Endodermal cell (in vitro differentiated cells): ENCODE results near the gene SPPL2A. TPM values are rescaled to one million over a fixed set of nuclear protein-coding genes. Genes with fewer than 3 reads are reported as not detected.
"Not testable (repeated sequence)": the region's sequence is repeated elsewhere in the genome, so short reads cannot be mapped to it uniquely, and the experiment has no call there.

ENCODE experiments used
- DNase-seq: peaks from one replicate; pipeline ENCODE4 v3.0.0-alpha.2; 2017
- H3K27ac ChIP-seq: 2 replicates; pipeline ENCODE4 v1.5.1; 2013; ENCODE audit warnings: mild to moderate bottlenecking, low read depth, low read length, moderate library complexity
- H3K27me3 ChIP-seq: 2 replicates; pipeline ENCODE4 v1.6.1; 2013; ENCODE audit warnings: mild to moderate bottlenecking, low read length, moderate library complexity; ENCODE audit not compliant: insufficient read depth, control insufficient read depth, poor library complexity, severe bottlenecking
- H3K36me3 ChIP-seq: 2 replicates; pipeline ENCODE4 v1.7.0; 2013; ENCODE audit warnings: mild to moderate bottlenecking, low read length, moderate library complexity; ENCODE audit not compliant: control insufficient read depth, insufficient read depth
- H3K4me1 ChIP-seq: one replicate; pipeline ENCODE4 v1.7.0; 2013; ENCODE audit warnings: low read length; ENCODE audit not compliant: control insufficient read depth, insufficient read depth
- H3K4me3 ChIP-seq: 2 replicates; pipeline ENCODE4 v1.5.1; 2013; ENCODE audit warnings: mild to moderate bottlenecking, low read length, moderate library complexity
- H3K9ac ChIP-seq: 2 replicates; pipeline ENCODE4 v1.6.1; 2013; ENCODE audit warnings: mild to moderate bottlenecking, low read length, moderate library complexity; ENCODE audit not compliant: poor library complexity, severe bottlenecking; ENCODE audit errors: extremely low read depth
- H3K9me3 ChIP-seq: 2 replicates; pipeline ENCODE4 v1.6.1; 2013; ENCODE audit warnings: mild to moderate bottlenecking, low read length, moderate library complexity; ENCODE audit not compliant: control insufficient read depth
- H3K27ac Mint-ChIP-seq: 2 replicates; pipeline ENCODE4 v1.8.0; 2020; ENCODE audit warnings: mixed read lengths
- H3K27me3 Mint-ChIP-seq: 2 replicates; pipeline ENCODE4 v1.8.0; 2021; ENCODE audit warnings: mild to moderate bottlenecking, mixed read lengths; ENCODE audit not compliant: insufficient read depth
- H3K36me3 Mint-ChIP-seq: 2 replicates; pipeline ENCODE4 v1.8.0; 2020; ENCODE audit warnings: low read depth, mixed read lengths
- H3K4me1 Mint-ChIP-seq: 2 replicates; pipeline ENCODE4 v1.8.0; 2020; ENCODE audit warnings: mixed read lengths
- H3K4me3 Mint-ChIP-seq: 2 replicates; pipeline ENCODE4 v1.8.0; 2020; ENCODE audit warnings: mild to moderate bottlenecking, moderate library complexity, mixed read lengths
- H3K9me3 Mint-ChIP-seq: 2 replicates; pipeline ENCODE4 v1.8.0; 2020; ENCODE audit warnings: mild to moderate bottlenecking, mixed read lengths
- CTCF ChIP-seq: fragments of 200-600 bp; sonication (generic); conservative IDR thresholded peaks from 2 replicates; pipeline ENCODE4 v1.5.0; 2021; ENCODE audit warnings: antibody characterized with exemption, mild to moderate bottlenecking
- WGBS, 2 experiments: methylation state at CpG; one replicate each; pipeline versions ENCODE4 v1.1.5 to v1.1.7; 2013; ENCODE audit warnings: missing lambda C conversion rate in 2 of 2, mixed read lengths in 1 of 2; ENCODE audit not compliant: insufficient coverage in 1 of 2, insufficient read length in 1 of 2; 5-methylcytosine and 5-hydroxymethylcytosine counted together
- total RNA-seq, 2 donors: library from RNA; stranded (reverse); fragmentation: NEBNext Ultra II Directional in 1 of 2; extraction: Animal tissue kit (Norgen Biotek cat#: 25700) in 1 of 2; gene quantifications; 2 replicates in 1 of 2; 3 replicates in 1 of 2; pipeline ENCODE4 v1.2.1, GENCODE V29; 2021

The SPPL2A gene
- total RNA-seq, 2 donors from 2014 or later, result 62.4 to 78.7 TPM

DNA sequence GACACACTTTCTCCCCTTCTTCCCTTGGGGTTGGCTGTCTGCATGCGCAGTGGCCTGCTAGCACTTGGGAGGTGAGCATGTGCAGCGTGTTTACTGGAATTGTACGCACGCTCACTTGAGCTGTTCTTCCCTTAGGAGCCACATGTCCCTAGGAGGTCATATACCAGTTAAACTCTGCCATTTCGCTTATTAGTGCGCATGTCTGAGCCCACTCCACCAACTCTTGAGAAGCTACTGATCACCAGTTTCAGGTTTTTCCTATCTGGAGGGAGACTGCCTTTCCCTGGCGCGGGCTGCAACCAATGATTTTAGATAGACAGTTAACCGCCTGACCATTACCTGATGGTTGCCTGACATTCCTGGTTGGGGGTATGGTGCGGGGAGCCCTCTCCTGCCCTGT is 47.6 kb upstream of the SPPL2A start:
- peak overlapping the region; percentile 35 for H3K4me3 ChIP-seq
- peaks cover 10% of the 10 kb centered on the region for H3K9me3 ChIP-seq
- H3K27me3 ChIP-seq, result no peaks in the 10 kb centered on the region
- Mint-ChIP-seq H3K27ac (no peak overlapping the region), H3K4me3 (no peak overlapping the region), H3K9me3 (peaks cover 9% of the 10 kb centered on the region), H3K36me3 (no peaks in the 10 kb centered on the region), H3K4me1 (peaks cover 18% of the 10 kb centered on the region), H3K27me3 (no peaks in the 10 kb centered on the region)
- DNase-seq, result no peak
- H3K9ac ChIP-seq, result no peak overlapping the region
- H3K4me1 ChIP-seq, result no peaks in the 10 kb centered on the region
- 95 to 99% methylated on average over 8 to 10 of the region's 10 CpGs for WGBS, 2 experiments
- no peak overlapping the region for H3K27ac ChIP-seq
- no peak for TF ChIP-seq CTCF
- no peaks in the 10 kb centered on the region for H3K36me3 ChIP-seq

DNA sequence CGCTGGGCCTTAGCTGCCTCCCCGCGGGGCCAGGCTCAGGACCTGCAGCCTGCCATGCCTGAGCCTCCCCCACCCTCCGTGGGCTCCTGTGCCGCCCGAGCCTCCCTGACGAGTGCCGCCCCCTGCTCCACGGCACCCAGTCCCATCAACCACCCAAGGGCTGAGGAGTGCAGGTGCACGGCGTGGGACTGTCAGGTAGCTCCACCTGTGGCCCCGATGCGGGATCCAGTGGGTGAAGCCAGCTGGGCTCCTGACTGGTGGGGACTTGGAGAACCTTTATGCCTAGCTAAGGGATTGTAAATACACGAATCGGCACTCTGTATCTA is 46.6 kb upstream of the SPPL2A start:
- not testable (repeated sequence) for H3K27ac Mint-ChIP-seq, H3K36me3 Mint-ChIP-seq, H3K27me3 Mint-ChIP-seq, DNase-seq, H3K27ac ChIP-seq, H3K9ac ChIP-seq, H3K4me3 Mint-ChIP-seq, H3K27me3 ChIP-seq, H3K36me3 ChIP-seq, H3K9me3 Mint-ChIP-seq, H3K4me1 ChIP-seq, H3K4me3 ChIP-seq
- H3K4me1 Mint-ChIP-seq, result peaks cover 18% of the 10 kb centered on the region
- WGBS, 2 experiments, result 92 to 96% methylated on average over 6 to 15 of the region's 15 CpGs
- H3K9me3 ChIP-seq, result peaks cover 10% of the 10 kb centered on the region

- H3K4me1 Mint-ChIP-seq, result peaks cover 18% of the 10 kb centered on the region
- DNase-seq, H3K36me3 Mint-ChIP-seq, H3K4me3 Mint-ChIP-seq, H3K9ac ChIP-seq, H3K4me3 ChIP-seq, H3K27ac Mint-ChIP-seq, H3K9me3 Mint-ChIP-seq, H3K27me3 Mint-ChIP-seq, H3K4me1 ChIP-seq, H3K27ac ChIP-seq, H3K27me3 ChIP-seq, H3K36me3 ChIP-seq: not testable (repeated sequence)
- H3K9me3 ChIP-seq, result peaks cover 10% of the 10 kb centered on the region
- whole genome bisulfite sequencing, 2 experiments, result 96% methylated on average over 13 to 30 of the region's 30 CpGs
These were observed 46.1 kb upstream of the SPPL2A start for GRCh38 chr15:50811461-50812180.

DNA sequence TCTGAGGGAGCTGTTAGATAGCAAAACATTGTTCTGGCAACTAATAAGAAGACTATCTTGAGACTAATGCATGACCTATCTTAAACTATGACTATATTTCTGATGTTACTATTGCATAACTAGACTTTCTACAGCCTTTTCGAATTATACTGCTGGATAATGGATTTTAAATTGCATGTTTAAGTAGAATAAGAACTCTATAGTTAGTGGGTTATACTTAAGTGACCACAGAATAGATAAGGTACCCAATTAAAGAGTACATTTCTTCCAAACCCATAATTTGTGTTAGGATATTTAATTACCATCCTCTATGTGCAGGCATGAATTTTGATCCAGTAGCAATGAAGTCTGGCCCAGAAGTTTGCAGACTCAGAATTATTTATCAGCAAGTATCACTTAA is 44.6 kb upstream of the SPPL2A start:
- Mint-ChIP-seq H3K4me1 (peaks cover 18% of the 10 kb centered on the region), H3K27me3 (no peaks in the 10 kb centered on the region), H3K9me3 (peaks cover 9% of the 10 kb centered on the region), H3K36me3 (no peaks in the 10 kb centered on the region), H3K27ac (no peak overlapping the region), H3K4me3 (no peak overlapping the region)
- H3K4me3 ChIP-seq, result no peak overlapping the region
- H3K4me1 ChIP-seq, result no peaks in the 10 kb centered on the region
- H3K9me3 ChIP-seq, result peaks cover 10% of the 10 kb centered on the region
- peak; percentile 8 for TF ChIP-seq CTCF
- no CpG with 5 or more reads among the region's 1 CpG for WGBS, 2 experiments
- H3K9ac ChIP-seq, result no peak overlapping the region
- no peaks in the 10 kb centered on the region for H3K27me3 ChIP-seq
- DNase-seq, result no peak
- H3K36me3 ChIP-seq, result no peaks in the 10 kb centered on the region
- H3K27ac ChIP-seq, result no peak overlapping the region
